ENCODE data around the gene SLIT3.

GRCh38 chr5:168743617-168744016 is 557.3 kb downstream of the SLIT3 start:
- TF ChIP-seq SP1 (IDR thresholded peaks at IDR 0.05) (no peak), ELF4 (IDR thresholded peaks at IDR 0.05) (no peak), L3MBTL2 (conservative IDR thresholded peaks at IDR 0.05) (no peak), FOXM1 (IDR thresholded peaks at IDR 0.05; ENCODE audit: borderline replicate concordance) (no peak), CTBP1 (IDR thresholded peaks at IDR 0.05; ENCODE audit: borderline replicate concordance) (no peak), FOXK2 (IDR thresholded peaks at IDR 0.05) (no peak), SUZ12 (IDR thresholded peaks at IDR 0.05) (no peak)
